Measurements from ENCODE around the gene GRAMD4.

The GRAMD4 gene

GRCh38 chr22:46619830-46620501 is at the start of gene GRAMD4:
TSS of gene GRAMD4 (plus strand) at chr22:46620386. CDS start at chr22:46626800, 6,414 bp downstream.
- DNase-seq (ENCODE audit: low spot score), result no peak

- DNase-seq (ENCODE audit: low spot score), result no peak
These were observed 48.4 kb upstream of the GRAMD4 start for GRCh38 chr22:46571642-46572250.

- no peak for DNase-seq (ENCODE audit: low spot score)
These were observed 47.0 kb upstream of the GRAMD4 start for GRCh38 chr22:46572911-46573780.

GRCh38 chr22:46573781-46574437 is 46.3 kb upstream of the GRAMD4 start:
- no peak for DNase-seq (ENCODE audit: low spot score)

GRCh38 chr22:46574438-46574992 is 45.7 kb upstream of the GRAMD4 start:
- no peak for DNase-seq (ENCODE audit: low spot score)

GRCh38 chr22:46574993-46575910 is 44.9 kb upstream of the GRAMD4 start:
- no peak for DNase-seq (ENCODE audit: low spot score)

- no peak for DNase-seq (ENCODE audit: low spot score)
These were observed 44.2 kb upstream of the GRAMD4 start for GRCh38 chr22:46575911-46576555.

GRCh38 chr22:46576556-46577367 is 43.4 kb upstream of the GRAMD4 start:
- peak; percentile 27 for DNase-seq (ENCODE audit: low spot score)

GRCh38 chr22:46577368-46578249 is 42.6 kb upstream of the GRAMD4 start:
- DNase-seq (ENCODE audit: low spot score), result no peak

- no peak for DNase-seq (ENCODE audit: low spot score)
These were observed 41.8 kb upstream of the GRAMD4 start for GRCh38 chr22:46578251-46578823.

GRCh38 chr22:46578824-46579561 is 41.2 kb upstream of the GRAMD4 start:
- peak; percentile 21 for DNase-seq (ENCODE audit: low spot score)

GRCh38 chr22:46579751-46580449 is 40.3 kb upstream of the GRAMD4 start:
- DNase-seq (ENCODE audit: low spot score), result no peak

GRCh38 chr22:46580940-46581537 is 39.1 kb upstream of the GRAMD4 start:
- DNase-seq (ENCODE audit: low spot score), result no peak

GRCh38 chr22:46581538-46582244 is 38.5 kb upstream of the GRAMD4 start:
- no peak for DNase-seq (ENCODE audit: low spot score)

GRCh38 chr22:46582281-46582933 is 37.8 kb upstream of the GRAMD4 start:
- no peak for DNase-seq (ENCODE audit: low spot score)
